Gastrocnemius medialis (tissue), 4 donors: Measurements from ENCODE around the gene PIGS. TPM values are rescaled to one million over a fixed set of nuclear protein-coding genes. Genes with fewer than 3 reads are reported as not detected.

ENCODE experiments used
- ATAC-seq, 2 donors: fragments of 150-250 bp; one replicate each; pipeline ENCODE4 v1.9.1; 2016
- DNase-seq, 2 donors: peaks; one replicate each; pipeline ENCODE4 v3.0.0-alpha.2; 2019
- H3K27ac ChIP-seq, 4 donors: fragments of 200-600 bp; sonication (generic); 1 replicate in 1 of 4; 2 replicates in 3 of 4; pipeline ENCODE4 v1.5.1; 2016 to 2018; ENCODE audit warnings: mild to moderate bottlenecking in 2 of 4, moderate library complexity in 1 of 4
- H3K27me3 ChIP-seq, 3 donors: fragments of 200-600 bp; sonication (generic) in 2 of 3; 1 replicate in 1 of 3; 2 replicates in 2 of 3; pipeline versions ENCODE4 v1.5.1 to v1.6.0; 2016 to 2019; ENCODE audit warnings: mild to moderate bottlenecking in 1 of 3, moderate library complexity in 1 of 3
- H3K36me3 ChIP-seq, 2 donors: fragments of 200-600 bp; sonication (generic) in 1 of 2; one replicate each; pipeline ENCODE4 v1.5.1; 2017 to 2018
- H3K4me1 ChIP-seq, 2 donors: fragments of 200-600 bp; sonication (generic) in 1 of 2; one replicate each; pipeline ENCODE4 v1.5.1; 2016 to 2017; ENCODE audit warnings: mild to moderate bottlenecking in 2 of 2
- H3K4me3 ChIP-seq, 4 donors: fragments of 200-600 bp; sonication (generic) in 3 of 4; 1 replicate in 1 of 4; 2 replicates in 3 of 4; pipeline ENCODE4 v1.5.1; 2016 to 2019; ENCODE audit warnings: mild to moderate bottlenecking in 2 of 4
- H3K9me3 ChIP-seq, 3 donors: fragments of 200-600 bp; sonication (generic) in 2 of 3; 1 replicate in 1 of 3; 2 replicates in 2 of 3; pipeline ENCODE4 v1.5.1; 2016 to 2019
- POLR2A ChIP-seq, 2 donors: fragments of 450-650 bp; IDR thresholded peaks; one replicate each; pipeline ENCODE4 v1.6.1; 2017; ENCODE audit warnings: antibody characterized with exemption in 2 of 2, mild to moderate bottlenecking in 2 of 2, moderate library complexity in 2 of 2
- in situ Hi-C, 4 donors: fragments of 200-750 bp; cut with MboI; loops; one replicate each; pipeline versions ENCODE4 v1.15.0 to v1.8.0; 2017; ENCODE audit warnings: low sequenced_read_pairs in 4 of 4
- intact Hi-C: fragments of 100-400 bp; cut with DNase I; formaldehyde crosslinking; loops from one replicate; pipeline ENCODE4 v1.15.1; 2023; ENCODE audit warnings: low total_unique reads
- total RNA-seq, 4 donors: library from RNA; depleted of rRNA; stranded (reverse); fragments of >200 nt; gene quantifications; one replicate each; pipeline versions ENCODE4 v1.1.0 to v1.2.3, GENCODE V29; 2016
- TF ChIP-seq, protein P1 (sequence below), 5 experiments: fragments of 450-650 bp in 3 of 5; fragments of 200-600 bp in 2 of 5; sonication (generic) in 2 of 5; IDR thresholded peaks in 4 of 5; conservative IDR thresholded peaks in 1 of 5; 1 replicate in 4 of 5; 2 replicates in 1 of 5; pipeline ENCODE4 v1.5.1; 2016 to 2019; ENCODE audit warnings: antibody characterized with exemption in 5 of 5, mild to moderate bottlenecking in 3 of 5, moderate library complexity in 3 of 5

Gene PIGS
- total RNA-seq, 4 donors from 2014 or later: 25.0 to 63.0 (median 50.0) TPM

- intact Hi-C loops (no loop called here), in situ Hi-C loops (loop anchor here in 1 of 4 donors (25.0 kb wide), 1 partner anchor 96 kb away; the partner anchor contains the start of gene SLC46A1)
- no peak overlapping the region for H3K4me3 ChIP-seq
- peaks cover 11 to 40% (median 28%) of the 10 kb centered on the region in 3 donors for H3K27me3 ChIP-seq
- no peaks in the 10 kb centered on the region for H3K9me3 ChIP-seq
- DNase-seq (no peak), ATAC-seq (no peak)
- no peak for TF ChIP-seq POLR2A (IDR thresholded peaks at IDR 0.05)
- TF ChIP-seq, protein P1, sequence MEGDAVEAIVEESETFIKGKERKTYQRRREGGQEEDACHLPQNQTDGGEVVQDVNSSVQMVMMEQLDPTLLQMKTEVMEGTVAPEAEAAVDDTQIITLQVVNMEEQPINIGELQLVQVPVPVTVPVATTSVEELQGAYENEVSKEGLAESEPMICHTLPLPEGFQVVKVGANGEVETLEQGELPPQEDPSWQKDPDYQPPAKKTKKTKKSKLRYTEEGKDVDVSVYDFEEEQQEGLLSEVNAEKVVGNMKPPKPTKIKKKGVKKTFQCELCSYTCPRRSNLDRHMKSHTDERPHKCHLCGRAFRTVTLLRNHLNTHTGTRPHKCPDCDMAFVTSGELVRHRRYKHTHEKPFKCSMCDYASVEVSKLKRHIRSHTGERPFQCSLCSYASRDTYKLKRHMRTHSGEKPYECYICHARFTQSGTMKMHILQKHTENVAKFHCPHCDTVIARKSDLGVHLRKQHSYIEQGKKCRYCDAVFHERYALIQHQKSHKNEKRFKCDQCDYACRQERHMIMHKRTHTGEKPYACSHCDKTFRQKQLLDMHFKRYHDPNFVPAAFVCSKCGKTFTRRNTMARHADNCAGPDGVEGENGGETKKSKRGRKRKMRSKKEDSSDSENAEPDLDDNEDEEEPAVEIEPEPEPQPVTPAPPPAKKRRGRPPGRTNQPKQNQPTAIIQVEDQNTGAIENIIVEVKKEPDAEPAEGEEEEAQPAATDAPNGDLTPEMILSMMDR (IDR thresholded peaks at IDR 0.05 in 4 of 5, conservative IDR thresholded peaks at IDR 0.05 in 1 of 5): no peak
- no peaks in the 10 kb centered on the region for H3K36me3 ChIP-seq
- H3K4me1 ChIP-seq: no peaks in the 10 kb centered on the region
- no peak overlapping the region for H3K27ac ChIP-seq
Measured at GRCh38 chr17:28508211-28508724, 63.1 kb downstream of the PIGS start.

DNA sequence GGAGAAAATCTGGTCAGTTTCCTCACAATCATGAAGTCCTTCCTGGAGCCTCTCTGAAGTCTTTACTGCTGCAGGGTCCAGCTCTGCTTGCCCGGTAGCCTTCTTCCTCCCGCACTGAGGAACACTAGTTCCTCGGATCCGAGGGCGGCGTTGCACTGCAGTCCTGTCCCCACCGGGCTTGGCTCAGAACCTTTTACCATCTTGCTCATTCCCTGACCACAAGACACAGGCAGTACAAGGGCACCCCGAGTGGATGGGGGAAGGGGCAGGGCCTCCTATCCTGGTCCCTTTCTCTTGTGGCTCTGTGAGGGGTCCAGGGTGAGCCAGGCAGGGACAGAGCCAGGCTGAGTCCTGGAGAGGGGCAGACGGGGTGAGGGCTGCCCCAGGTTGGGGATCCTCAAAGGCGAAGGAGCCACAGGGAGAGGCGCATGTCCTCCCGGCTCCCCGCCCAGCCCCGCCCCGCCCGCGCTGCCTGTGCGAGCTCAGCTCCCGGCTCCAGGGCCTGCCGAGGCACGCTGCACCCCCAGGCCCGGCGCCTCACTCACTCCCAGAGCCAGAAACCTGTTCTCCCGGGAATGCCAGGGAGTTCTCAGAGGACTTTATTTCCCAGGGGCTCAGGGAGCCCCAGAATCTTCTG, 63.6 kb downstream of the PIGS start:
- H3K36me3 ChIP-seq: no peaks in the 10 kb centered on the region
- TF ChIP-seq, protein P1 (IDR thresholded peaks at IDR 0.05 in 4 of 5, conservative IDR thresholded peaks at IDR 0.05 in 1 of 5): no peak
- in situ Hi-C loops: loop anchor here in 1 of 4 donors (25.0 kb wide), 1 partner anchor 95 kb away; the partner anchor contains the start of gene SLC46A1
- intact Hi-C loops: no loop called here
- peaks cover 11 to 39% (median 27%) of the 10 kb centered on the region in 3 donors for H3K27me3 ChIP-seq
- H3K27ac ChIP-seq: no peak overlapping the region
- H3K4me3 ChIP-seq: no peak overlapping the region
- no peaks in the 10 kb centered on the region for H3K4me1 ChIP-seq
- DNase-seq (no peak), ATAC-seq (no peak)
- H3K9me3 ChIP-seq: no peaks in the 10 kb centered on the region

- intact Hi-C loops: no loop called here
- Histone ChIP-seq H3K9me3 (no peaks in the 10 kb centered on the region), H3K36me3 (no peaks in the 10 kb centered on the region), H3K4me1 (no peaks in the 10 kb centered on the region), H3K27me3 (peaks cover 11 to 32% (median 20%) of the 10 kb centered on the region in 3 donors), H3K4me3 (no peak overlapping the region), H3K27ac (no peak overlapping the region)
- ATAC-seq (no peak), DNase-seq (no peak)
- TF ChIP-seq, protein P1 (IDR thresholded peaks at IDR 0.05 in 4 of 5, conservative IDR thresholded peaks at IDR 0.05 in 1 of 5): no peak
- no peak for TF ChIP-seq POLR2A (IDR thresholded peaks at IDR 0.05)
- in situ Hi-C loops: loop anchor here in 1 of 4 donors (25.0 kb wide), 1 partner anchor 95 kb away; the partner anchor contains the start of gene SLC46A1
Measured at GRCh38 chr17:28506763-28507487, 64.4 kb downstream of the PIGS start.

DNA sequence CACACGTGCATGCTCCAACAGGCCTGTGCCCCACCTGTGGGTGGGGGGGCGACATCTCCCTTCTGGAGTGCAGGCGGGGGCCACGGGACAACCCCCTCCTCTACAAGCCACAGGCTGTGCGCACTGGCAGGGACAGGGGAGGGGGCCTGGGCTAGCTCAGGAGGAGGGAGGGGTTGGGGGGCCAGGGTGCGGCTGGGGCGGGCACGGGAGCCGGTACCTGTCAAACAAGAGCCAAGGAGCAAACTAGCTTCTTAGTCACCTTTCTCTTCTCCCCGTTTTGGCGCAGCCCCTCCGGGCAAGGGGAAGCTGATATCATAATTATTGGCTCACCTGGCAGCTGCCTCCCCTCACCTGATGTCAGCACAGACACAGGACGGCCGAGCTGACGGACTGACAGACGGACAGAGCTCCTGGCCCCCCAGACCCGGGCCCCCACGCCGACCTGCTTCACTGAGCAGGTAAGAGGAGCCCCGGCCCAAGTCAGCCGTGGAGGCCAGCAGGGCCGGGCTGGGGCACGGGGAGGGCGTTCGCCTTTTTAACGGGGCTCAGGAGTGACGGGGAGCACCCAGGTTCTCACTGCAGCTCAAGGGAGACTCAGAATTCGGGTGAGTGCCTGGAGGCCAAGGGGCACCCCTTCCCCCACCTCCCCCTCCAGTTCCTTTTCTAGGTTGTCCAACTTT, 65.2 kb downstream of the PIGS start, which contains the start of gene FOXN1:
FOXN1 (plus strand) TSS at position 363 of the 680 bp plus-strand sequence. CDS start 17,622 bp downstream, outside the sequence.
- Histone ChIP-seq H3K4me1 (no peaks in the 10 kb centered on the region), H3K36me3 (no peaks in the 10 kb centered on the region), H3K9me3 (no peaks in the 10 kb centered on the region), H3K4me3 (no peak within 1 kb of the TSS), H3K27ac (no peak within 1 kb of the TSS), H3K27me3 (peaks cover 11 to 28% (median 14%) of the 10 kb centered on the region in 3 donors)
- in situ Hi-C loops (loop anchor here in 1 of 4 donors (25.0 kb wide), 1 partner anchor 94 kb away; the partner anchor contains the start of gene SLC46A1), intact Hi-C loops (no loop called here)
- DNase-seq: no peak
- TF ChIP-seq, protein P1 (IDR thresholded peaks at IDR 0.05 in 4 of 5, conservative IDR thresholded peaks at IDR 0.05 in 1 of 5): no peak
- no peak for TF ChIP-seq POLR2A (IDR thresholded peaks at IDR 0.05)
- no peak for ATAC-seq
